SK-N-SH (cell line): ENCODE data around the gene CDC42SE2. TPM values are rescaled to one million over a fixed set of nuclear protein-coding genes. Genes with fewer than 3 reads are reported as not detected.

Experiments used
- CTCF ChIA-PET: fragments of 300-600, 350-600 bp; formaldehyde crosslinking; extraction: SDS; loops from one replicate; lab custom pipeline; 2021; lab: Yijun Ruan, JAX
- POLR2A ChIA-PET: fragments of 350-600 bp; sonication (Branson Sonifier 250); formaldehyde crosslinking; extraction: SDS; loops from one replicate; lab custom pipeline; 2020; ENCODE audit warnings: antibody characterized with exemption, inconsistent platforms; lab: Yijun Ruan, JAX
- DNase-seq: peaks from one replicate; pipeline ENCODE4 v3.0.0; 2012
- H2AFZ ChIP-seq: fragments of 200-600 bp; sonication (generic); 2 replicates; pipeline ENCODE4 v1.8.1; 2016; ENCODE audit warnings: antibody characterized with exemption, mild to moderate bottlenecking, low read depth
- H3F3A ChIP-seq: fragments of 200-600 bp; sonication (generic); replicated peaks from 2 replicates; pipeline ENCODE3; 2016; ENCODE audit warnings: antibody characterized with exemption, mild to moderate bottlenecking; ENCODE audit not compliant: insufficient read depth
- H3K27ac ChIP-seq, 2 experiments: fragments of 200-500 bp in 1 of 2; fragments of 200-600 bp in 1 of 2; sonication (Bioruptor generic) in 1 of 2; sonication (generic), shearing (Covaris generic) in 1 of 2; 2 replicates each; pipeline versions ENCODE4 v1.5.1 to v1.6.1; 2014 to 2016; ENCODE audit warnings: low read depth in 2 of 2, inconsistent platforms in 1 of 2, low read length in 1 of 2, mild to moderate bottlenecking in 1 of 2, mixed read lengths in 1 of 2
- H3K27me3 ChIP-seq: fragments of 200-600 bp; sonication (generic), shearing (Covaris generic); 2 replicates; pipeline ENCODE4 v1.6.1; 2016; ENCODE audit warnings: mixed run types; ENCODE audit not compliant: insufficient read depth
- H3K36me3 ChIP-seq, 2 experiments: fragments of 200-500 bp in 1 of 2; fragments of 200-600 bp in 1 of 2; sonication (Bioruptor generic) in 1 of 2; sonication (generic) in 1 of 2; replicated peaks in 1 of 2; 2 replicates each; pipeline versions ENCODE3 to v1.5.1; 2014 to 2016; ENCODE audit warnings: low read length in 1 of 2, mild to moderate bottlenecking in 1 of 2; ENCODE audit not compliant: insufficient read depth in 2 of 2, control insufficient read depth in 1 of 2
- H3K4me1 ChIP-seq, 2 experiments: fragments of 200-500 bp in 1 of 2; fragments of 200-600 bp in 1 of 2; sonication (Bioruptor generic) in 1 of 2; sonication (generic), shearing (Covaris generic) in 1 of 2; 2 replicates each; pipeline versions ENCODE4 v1.5.1 to v1.6.1; 2014 to 2016; ENCODE audit warnings: low read depth in 1 of 2, low read length in 1 of 2, mixed run types in 1 of 2; ENCODE audit not compliant: insufficient read depth in 2 of 2, control insufficient read depth in 1 of 2
- H3K4me2 ChIP-seq: fragments of 200-600 bp; sonication (generic), shearing (Covaris generic); 2 replicates; pipeline ENCODE4 v1.6.1; 2017; ENCODE audit warnings: mixed run types
- H3K4me3 ChIP-seq, 2 experiments: fragments of 200-500 bp in 1 of 2; fragments of 200-600 bp in 1 of 2; sonication (Bioruptor generic) in 1 of 2; sonication (generic), shearing (Covaris generic) in 1 of 2; 2 replicates each; pipeline versions ENCODE4 v1.5.1 to v1.8.1; 2014 to 2016; ENCODE audit warnings: low read depth in 2 of 2, inconsistent platforms in 1 of 2, low read length in 1 of 2, mild to moderate bottlenecking in 1 of 2, mixed read lengths in 1 of 2, moderate library complexity in 1 of 2
- H3K79me2 ChIP-seq: fragments of 200-600 bp; sonication (generic); 2 replicates; pipeline ENCODE4 v1.8.1; 2017; ENCODE audit warnings: mild to moderate bottlenecking; ENCODE audit not compliant: insufficient read depth
- H3K9ac ChIP-seq: fragments of 200-600 bp; sonication (generic); 2 replicates; pipeline ENCODE4 v1.6.1; 2017; ENCODE audit warnings: mixed run types
- H3K9me2 ChIP-seq: fragments of 200-600 bp; sonication (generic); 2 replicates; pipeline ENCODE4 v1.6.1; 2017; ENCODE audit warnings: mixed run types
- H3K9me3 ChIP-seq: fragments of 200-600 bp; sonication (generic); 2 replicates; pipeline ENCODE4 v1.6.1; 2017; ENCODE audit warnings: mixed run types, mild to moderate bottlenecking, moderate library complexity
- H4K20me1 ChIP-seq: fragments of 200-600 bp; sonication (generic); 2 replicates; pipeline ENCODE4 v1.6.1; 2017; ENCODE audit warnings: mild to moderate bottlenecking, mixed run types; ENCODE audit not compliant: insufficient read depth
- CHD2 ChIP-seq: fragments of 150-350 bp; IDR thresholded peaks from 2 replicates; pipeline ENCODE4 v1.6.1; 2018; ENCODE audit warnings: low read length; ENCODE audit not compliant: partially characterized antibody
- CTCF ChIP-seq: fragments of 200-600 bp; sonication (generic); IDR thresholded peaks from 2 replicates; pipeline ENCODE4 v1.6.1; 2017; ENCODE audit warnings: antibody characterized with exemption, mild to moderate bottlenecking, moderate library complexity
- EP300 ChIP-seq, 2 experiments: IDR thresholded peaks; 2 replicates each; pipeline versions ENCODE4 v1.4.0 to v1.6.1; 2012; ENCODE audit warnings: borderline replicate concordance in 1 of 2, low read depth in 1 of 2, low read length in 1 of 2
- FOXM1 ChIP-seq: IDR thresholded peaks from 2 replicates; pipeline ENCODE4 v1.4.0; 2012; ENCODE audit warnings: low read depth, mild to moderate bottlenecking
- GABPA ChIP-seq: IDR thresholded peaks from 2 replicates; pipeline ENCODE4 v1.4.0; 2012; ENCODE audit warnings: low read depth, mild to moderate bottlenecking
- JUND ChIP-seq: IDR thresholded peaks from 2 replicates; pipeline ENCODE4 v1.4.0; 2012
- MAX ChIP-seq: IDR thresholded peaks from 2 replicates; pipeline ENCODE4 v1.4.0; 2012; ENCODE audit warnings: low read depth
- POLR2AphosphoS5 ChIP-seq: IDR thresholded peaks from 2 replicates; pipeline ENCODE4 v1.6.1; 2012; ENCODE audit warnings: low read depth, low read length
- RAD21 ChIP-seq: IDR thresholded peaks from 2 replicates; pipeline ENCODE4 v1.6.1; 2012; ENCODE audit warnings: mild to moderate bottlenecking, low read length
- RCOR1 ChIP-seq: fragments of 150-350 bp; IDR thresholded peaks from 2 replicates; pipeline ENCODE4 v1.6.1; 2017; ENCODE audit warnings: antibody characterized with exemption, low read length
- RXRA ChIP-seq: IDR thresholded peaks from 2 replicates; pipeline ENCODE4 v1.4.0; 2012; ENCODE audit warnings: low read depth, mild to moderate bottlenecking, borderline replicate concordance
- SIN3A ChIP-seq: IDR thresholded peaks from 2 replicates; pipeline ENCODE4 v1.6.1; 2012; ENCODE audit warnings: low read depth, mild to moderate bottlenecking, low read length, moderate library complexity, borderline replicate concordance
- TCF12 ChIP-seq: IDR thresholded peaks from 2 replicates; pipeline ENCODE4 v1.4.0; 2012
- TEAD4 ChIP-seq: IDR thresholded peaks from 2 replicates; pipeline ENCODE4 v1.4.0; 2012; ENCODE audit warnings: mild to moderate bottlenecking, borderline replicate concordance; ENCODE audit not compliant: insufficient read depth
- YY1 ChIP-seq: IDR thresholded peaks from 2 replicates; pipeline ENCODE4 v1.4.0; 2012; ENCODE audit warnings: low read depth, mild to moderate bottlenecking
- ZBTB33 ChIP-seq: IDR thresholded peaks from 2 replicates; pipeline ENCODE4 v1.4.0; 2012; ENCODE audit warnings: low read depth, borderline replicate concordance
- WGBS: methylation state at CpG from one replicate; pipeline ENCODE4 v1.1.6; 2017; ENCODE audit warnings: low lambda C conversion rate; 5-methylcytosine and 5-hydroxymethylcytosine counted together
- polyA plus RNA-seq, 3 experiments: library from polyadenylated mRNA; depleted of rRNA; stranded (reverse); fragments of >200 nt; gene quantifications; 2 replicates each; pipeline ENCODE4 v1.2.3, GENCODE V29; 2012
- TF ChIP-seq, protein P1 (sequence below): IDR thresholded peaks from 2 replicates; pipeline ENCODE4 v1.4.0; 2012; ENCODE audit warnings: low read depth, borderline replicate concordance
- TF ChIP-seq, protein P2 (sequence below): IDR thresholded peaks from 2 replicates; pipeline ENCODE4; 2012

CDC42SE2 gene
- polyA plus RNA-seq, 1 of the 3 experiments (the other 2 are of a cell fraction): 8.6 TPM

DNA sequence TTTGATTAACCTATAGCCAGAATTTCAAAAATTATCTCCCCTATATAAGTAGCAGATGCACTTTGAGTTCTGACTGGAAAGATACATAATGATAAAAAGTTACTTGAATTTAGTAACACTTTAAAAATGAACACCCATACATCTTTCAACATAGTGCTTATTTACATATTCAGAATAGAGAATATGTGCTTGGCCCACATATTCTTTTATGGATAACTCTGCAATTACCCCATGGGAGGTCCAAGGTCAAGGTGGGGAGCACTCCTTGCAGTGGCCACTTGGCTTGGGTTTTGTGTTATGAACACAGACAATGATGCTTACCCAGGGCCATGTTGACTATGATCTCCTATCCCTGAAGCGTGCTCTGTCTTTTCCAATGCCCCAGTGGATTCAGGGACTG lies 169.3 kb downstream of the CDC42SE2 start:
- no peak for DNase-seq
- H3F3A ChIP-seq: peaks cover 4% of the 10 kb centered on the region
- H3K4me1 ChIP-seq: peaks cover 0 to 5% of the 10 kb centered on the region in 2 experiments; a peak in 1 of 4 replicates
- ChIA-PET POLR2A (no interaction called here), CTCF (interaction anchor here (1.4 kb wide), 1 partner anchor 156 kb away, joined by 3 read pairs; no protein-coding TSS in a partner anchor)
- H2AFZ ChIP-seq: no peak overlapping the region
- no peaks in the 10 kb centered on the region for H3K27me3 ChIP-seq
- TF ChIP-seq RCOR1 (no peak), GABPA (no peak), TCF12 (no peak), RXRA (no peak), CHD2 (no peak), MAX (no peak), YY1 (no peak), ZBTB33 (no peak), JUND (no peak), TEAD4 (no peak), POLR2AphosphoS5 (no peak), FOXM1 (no peak), EP300 (IDR thresholded peaks at IDR 0.05; ENCODE audit: borderline replicate concordance in 1 of 2, low read depth in 1 of 2, low read length in 1 of 2) (no peak), CTCF (no peak), RAD21 (no peak), SIN3A (no peak)
- TF ChIP-seq, protein P1, sequence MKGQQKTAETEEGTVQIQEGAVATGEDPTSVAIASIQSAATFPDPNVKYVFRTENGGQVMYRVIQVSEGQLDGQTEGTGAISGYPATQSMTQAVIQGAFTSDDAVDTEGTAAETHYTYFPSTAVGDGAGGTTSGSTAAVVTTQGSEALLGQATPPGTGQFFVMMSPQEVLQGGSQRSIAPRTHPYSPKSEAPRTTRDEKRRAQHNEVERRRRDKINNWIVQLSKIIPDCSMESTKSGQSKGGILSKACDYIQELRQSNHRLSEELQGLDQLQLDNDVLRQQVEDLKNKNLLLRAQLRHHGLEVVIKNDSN: no peak
- TF ChIP-seq, protein P2, sequence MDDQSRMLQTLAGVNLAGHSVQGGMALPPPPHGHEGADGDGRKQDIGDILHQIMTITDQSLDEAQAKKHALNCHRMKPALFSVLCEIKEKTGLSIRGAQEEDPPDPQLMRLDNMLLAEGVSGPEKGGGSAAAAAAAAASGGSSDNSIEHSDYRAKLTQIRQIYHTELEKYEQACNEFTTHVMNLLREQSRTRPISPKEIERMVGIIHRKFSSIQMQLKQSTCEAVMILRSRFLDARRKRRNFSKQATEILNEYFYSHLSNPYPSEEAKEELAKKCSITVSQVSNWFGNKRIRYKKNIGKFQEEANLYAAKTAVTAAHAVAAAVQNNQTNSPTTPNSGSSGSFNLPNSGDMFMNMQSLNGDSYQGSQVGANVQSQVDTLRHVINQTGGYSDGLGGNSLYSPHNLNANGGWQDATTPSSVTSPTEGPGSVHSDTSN: no peak
- H3K36me3 ChIP-seq: peaks cover 48 to 49% of the 10 kb centered on the region in 2 experiments
- no peaks in the 10 kb centered on the region for H3K9me2 ChIP-seq
- no peaks in the 10 kb centered on the region for H4K20me1 ChIP-seq
- no peaks in the 10 kb centered on the region for H3K79me2 ChIP-seq
- 100% methylated on average over 1 of the region's 1 CpG for WGBS
- H3K9ac ChIP-seq: no peak overlapping the region
- H3K4me2 ChIP-seq: no peak overlapping the region
- no peak overlapping the region for H3K27ac ChIP-seq
- no peaks in the 10 kb centered on the region for H3K9me3 ChIP-seq
- H3K4me3 ChIP-seq: no peak overlapping the region
